PC-3 (cell line): ENCODE results near the gene SCN5A. TPM values are rescaled to one million over a fixed set of nuclear protein-coding genes. Genes with fewer than 3 reads are reported as not detected.

Source experiments
- ATAC-seq: fragments of 200-7000 bp; cut with Tn5 transposase; 2 replicates; pipeline ENCODE4 v1.9.1; 2020; ENCODE audit warnings: mild to moderate bottlenecking, moderate library complexity
- BruUV-seq: library from RNA; stranded (reverse); fragments of 400-500 nt; replicated peaks from 2 replicates; lab custom pipeline; 2021; lab: Mats Ljungman, UMichigan
- CTCF ChIA-PET: fragments of 300-600 bp; sonication (Branson Sonifier 250); formaldehyde crosslinking; loops from one replicate; lab custom pipeline; 2022; ENCODE audit warnings: antibody characterized with exemption; lab: Charles Lee
- POLR2A ChIA-PET: fragments of 300-600 bp; sonication (Branson Sonifier 250); formaldehyde crosslinking; loops from one replicate; lab custom pipeline; 2022; ENCODE audit warnings: antibody characterized with exemption; ENCODE audit not compliant: unreplicated experiment; lab: Charles Lee
- DNase-seq: peaks from one replicate; pipeline ENCODE4 v3.0.0-alpha.2; 2015
- H2AFZ ChIP-seq: fragments of 300-600 bp; sonication (generic); 2 replicates; pipeline ENCODE4 v1.6.0; 2016; ENCODE audit warnings: antibody characterized with exemption, low read length
- H3F3A ChIP-seq: fragments of 300-600 bp; sonication (generic); one replicate; pipeline ENCODE4 v1.6.0; 2017; ENCODE audit warnings: antibody characterized with exemption, low read length, control low read depth, mild to moderate bottlenecking; ENCODE audit not compliant: unreplicated experiment
- H3K27ac ChIP-seq: fragments of 300-600 bp; sonication (generic); 2 replicates; pipeline ENCODE4 v1.5.1; 2016; ENCODE audit warnings: mild to moderate bottlenecking, low read length
- H3K27me3 ChIP-seq: fragments of 300-600 bp; sonication (generic); 2 replicates; pipeline ENCODE4 v1.6.1; 2016; ENCODE audit warnings: low read length, mixed read lengths
- H3K36me3 ChIP-seq: fragments of 300-600 bp; sonication (generic); 2 replicates; pipeline ENCODE4 v1.6.1; 2016; ENCODE audit warnings: low read depth, mixed run types, low read length, mixed read lengths
- H3K4me1 ChIP-seq: fragments of 300-600 bp; sonication (generic); 2 replicates; pipeline ENCODE4 v1.5.1; 2016; ENCODE audit warnings: low read length; ENCODE audit not compliant: insufficient read depth
- H3K4me2 ChIP-seq: fragments of 300-600 bp; sonication (generic); 2 replicates; pipeline ENCODE4 v1.6.0; 2016; ENCODE audit warnings: low read length
- H3K4me3 ChIP-seq: fragments of 300-600 bp; sonication (generic); 2 replicates; pipeline ENCODE4 v1.5.1; 2016; ENCODE audit warnings: mild to moderate bottlenecking, low read length, mixed read lengths
- H3K79me2 ChIP-seq: fragments of 300-600 bp; sonication (generic); 2 replicates; pipeline ENCODE4 v1.6.1; 2017; ENCODE audit warnings: low read length, mixed read lengths
- H3K9ac ChIP-seq: fragments of 300-600 bp; sonication (generic); 2 replicates; pipeline ENCODE4 v1.6.0; 2016; ENCODE audit warnings: mild to moderate bottlenecking, low read length
- H3K9me2 ChIP-seq: fragments of 300-600 bp; sonication (generic); replicated peaks from 2 replicates; pipeline ENCODE4 v1.6.1; 2016; ENCODE audit warnings: mixed run types, low read length, mixed read lengths
- H3K9me3 ChIP-seq: fragments of 300-600 bp; sonication (generic); 2 replicates; pipeline ENCODE4 v1.6.1; 2016; ENCODE audit warnings: low read length, mixed read lengths
- H4K20me1 ChIP-seq: fragments of 300-600 bp; sonication (generic); 2 replicates; pipeline ENCODE4 v1.6.1; 2016; ENCODE audit warnings: low read length, mixed read lengths
- CTCF ChIP-seq: fragments of 300-600 bp; sonication (generic); conservative IDR thresholded peaks from 2 replicates; pipeline ENCODE4 v1.5.1; 2017; ENCODE audit warnings: antibody characterized with exemption, low read depth, mild to moderate bottlenecking, low read length
- EZH2 ChIP-seq: fragments of 300-600 bp; sonication (generic); IDR thresholded peaks from one replicate; pipeline ENCODE4 v1.6.1; 2017; ENCODE audit warnings: antibody characterized with exemption, mild to moderate bottlenecking, low read length; ENCODE audit not compliant: unreplicated experiment
- EZH2phosphoT487 ChIP-seq: fragments of 300-600 bp; sonication (generic); IDR thresholded peaks from 2 replicates; pipeline ENCODE4 v1.6.1; 2018; ENCODE audit warnings: mild to moderate bottlenecking, antibody characterized with exemption, low read length, borderline replicate concordance
- intact Hi-C: fragments of 100-400 bp; cut with micrococcal nuclease; formaldehyde crosslinking; loops from 2 replicates; pipeline ENCODE4 v1.9.0; 2023
- total RNA-seq: library from RNA; depleted of rRNA; stranded (reverse); fragments of >200 nt; gene quantifications from 2 replicates; pipeline ENCODE4 v1.2.3, GENCODE V29; 2014

Gene SCN5A
- total RNA-seq, 1 experiment from 2014 or later: not detected

- intact Hi-C loops: loop anchor here (1.0 kb wide), 1 partner anchor 20 kb away; the partner anchor contains the start of gene EXOG
- TF ChIP-seq CTCF (no peak), EZH2 (no peak), EZH2phosphoT487 (no peak)
- Histone ChIP-seq H3K4me3 (no peak overlapping the region), H3K4me2 (no peak overlapping the region), H3K27me3 (no peaks in the 10 kb centered on the region), H3K9me3 (no peaks in the 10 kb centered on the region), H2AFZ (no peak overlapping the region), H3F3A (no peaks in the 10 kb centered on the region), H3K27ac (peak overlapping the region; percentile 15; the same call in 1 of the 2 replicates), H4K20me1 (no peaks in the 10 kb centered on the region), H3K9me2 (no peaks in the 10 kb centered on the region), H3K36me3 (peaks cover 13% of the 10 kb centered on the region), H3K4me1 (peaks cover 11% of the 10 kb centered on the region), H3K79me2 (no peaks in the 10 kb centered on the region), H3K9ac (no peak overlapping the region)
- no TSS peak for BruUV-seq
- ChIA-PET POLR2A (no interaction called here), CTCF (interaction anchor here (0.7 kb wide), 1 partner anchor 520 kb away, joined by 4 read pairs; no protein-coding TSS in a partner anchor)
- peak; percentile 96 for ATAC-seq
- peak; percentile 86 for DNase-seq
Observed at GRCh38 chr3:38516669-38517068, 132.8 kb downstream of the SCN5A start.

GRCh38 chr3:38515367-38515766 is 134.1 kb downstream of the SCN5A start:
- Histone ChIP-seq H4K20me1 (no peaks in the 10 kb centered on the region), H3K9ac (no peak overlapping the region), H3K9me2 (no peaks in the 10 kb centered on the region), H3K79me2 (no peaks in the 10 kb centered on the region), H3K4me3 (no peak overlapping the region), H2AFZ (no peak overlapping the region), H3K4me2 (no peak overlapping the region), H3K4me1 (peaks cover 11% of the 10 kb centered on the region), H3K27ac (no peak overlapping the region), H3F3A (no peaks in the 10 kb centered on the region), H3K27me3 (no peaks in the 10 kb centered on the region), H3K36me3 (peaks cover 23% of the 10 kb centered on the region), H3K9me3 (no peaks in the 10 kb centered on the region)
- no peak for DNase-seq
- intact Hi-C loops: no loop called here
- no peak for ATAC-seq
- CTCF ChIA-PET: no interaction called here
- BruUV-seq: no TSS peak
- TF ChIP-seq EZH2phosphoT487 (no peak), CTCF (no peak), EZH2 (no peak)
- POLR2A ChIA-PET: no interaction called here

- Histone ChIP-seq H4K20me1 (no peaks in the 10 kb centered on the region), H3K27ac (no peak overlapping the region), H3F3A (no peaks in the 10 kb centered on the region), H3K79me2 (no peaks in the 10 kb centered on the region), H3K27me3 (no peaks in the 10 kb centered on the region), H3K9me2 (no peaks in the 10 kb centered on the region), H2AFZ (no peak overlapping the region), H3K4me1 (peaks cover 4% of the 10 kb centered on the region), H3K36me3 (peaks cover 34% of the 10 kb centered on the region), H3K4me3 (no peak overlapping the region), H3K9me3 (no peaks in the 10 kb centered on the region), H3K9ac (no peak overlapping the region), H3K4me2 (no peak overlapping the region)
- DNase-seq: no peak
- no TSS peak for BruUV-seq
- ChIA-PET CTCF (no interaction called here), POLR2A (no interaction called here)
- TF ChIP-seq EZH2: no peak
- TF ChIP-seq CTCF: no peak
- no peak for TF ChIP-seq EZH2phosphoT487
- intact Hi-C loops: no loop called here
- ATAC-seq: no peak
Observed at GRCh38 chr3:38511546-38511945, 137.9 kb downstream of the SCN5A start.
